HEK293 (cell line): ENCODE measurements around the gene FOXO4.

Experiments used
- HOXC10 ChIP-seq: sonication (generic); formaldehyde crosslinking; IDR thresholded peaks from 2 replicates; pipeline ENCODE4 v1.8.1; 2023; ENCODE audit warnings: mild to moderate bottlenecking, missing genetic modification reagents
- KLF8 ChIP-seq: fragments of 450-650 bp; formaldehyde crosslinking; IDR thresholded peaks from 2 replicates; pipeline ENCODE4 v1.5.1; 2016; ENCODE audit warnings: missing biosample characterization, missing genetic modification characterization
- SCRT1 ChIP-seq: fragments of 450-650 bp; formaldehyde crosslinking; IDR thresholded peaks from 2 replicates; pipeline ENCODE4 v1.5.1; 2016; ENCODE audit warnings: missing biosample characterization, missing genetic modification characterization, borderline replicate concordance
- ZBTB20 ChIP-seq: fragments of 450-650 bp; formaldehyde crosslinking; IDR thresholded peaks from 2 replicates; pipeline ENCODE4 v1.5.1; 2016; ENCODE audit warnings: missing biosample characterization, missing genetic modification characterization
- ZBTB48 ChIP-seq: fragments of 450-650 bp; formaldehyde crosslinking; IDR thresholded peaks from 2 replicates; pipeline ENCODE4 v1.5.1; 2016; ENCODE audit warnings: missing biosample characterization, missing genetic modification characterization
- ZBTB8A ChIP-seq: fragments of 450-650 bp; formaldehyde crosslinking; IDR thresholded peaks from 2 replicates; pipeline ENCODE4 v1.5.1; 2016; ENCODE audit warnings: missing biosample characterization, missing genetic modification characterization
- ZNF157 ChIP-seq: fragments of 450-650 bp; formaldehyde crosslinking; IDR thresholded peaks from 2 replicates; pipeline ENCODE4 v1.5.1; 2016; ENCODE audit warnings: missing biosample characterization, missing genetic modification characterization
- ZNF221 ChIP-seq: fragments of 450-650 bp; formaldehyde crosslinking; IDR thresholded peaks from 2 replicates; pipeline ENCODE4 v1.5.1; 2017; ENCODE audit warnings: missing biosample characterization, missing genetic modification characterization, borderline replicate concordance
- ZNF274 ChIP-seq, 2 experiments: fragments of 200-500 bp in 1 of 2; fragments of 450-650 bp in 1 of 2; sonication (Bioruptor generic) in 1 of 2; formaldehyde crosslinking in 1 of 2; IDR thresholded peaks; 2 replicates each; pipeline versions ENCODE4 v1.5.1 to v1.6.1; 2014 to 2016; ENCODE audit warnings: borderline replicate concordance in 1 of 2, inconsistent platforms in 1 of 2, low read length in 1 of 2, missing biosample characterization in 1 of 2, missing genetic modification characterization in 1 of 2
- ZNF341 ChIP-seq: fragments of 450-650 bp; formaldehyde crosslinking; IDR thresholded peaks from 2 replicates; pipeline ENCODE4; 2016; ENCODE audit warnings: low read depth, missing biosample characterization, missing genetic modification characterization
- ZNF426 ChIP-seq: fragments of 450-650 bp; formaldehyde crosslinking; IDR thresholded peaks from 2 replicates; pipeline ENCODE4 v1.5.1; 2017; ENCODE audit warnings: missing biosample characterization, missing genetic modification characterization, mild to moderate bottlenecking, inconsistent platforms, moderate library complexity
- ZNF48 ChIP-seq: fragments of 450-650 bp; formaldehyde crosslinking; IDR thresholded peaks from 2 replicates; pipeline ENCODE4 v1.5.1; 2016; ENCODE audit warnings: missing biosample characterization, missing genetic modification characterization
- ZNF501 ChIP-seq: fragments of 450-650 bp; formaldehyde crosslinking; IDR thresholded peaks from 2 replicates; pipeline ENCODE4 v1.5.1; 2016; ENCODE audit warnings: missing biosample characterization, missing genetic modification characterization
- ZNF549 ChIP-seq: fragments of 450-650 bp; IDR thresholded peaks from 2 replicates; pipeline ENCODE4 v1.5.1; 2018; ENCODE audit warnings: missing biosample characterization, missing genetic modification characterization, mild to moderate bottlenecking, inconsistent platforms, moderate library complexity
- ZNF561 ChIP-seq: fragments of 450-650 bp; IDR thresholded peaks from 2 replicates; pipeline ENCODE4 v1.5.1; 2018; ENCODE audit warnings: missing biosample characterization, missing genetic modification characterization, borderline replicate concordance
- ZNF571 ChIP-seq: fragments of 450-650 bp; formaldehyde crosslinking; IDR thresholded peaks from 2 replicates; pipeline ENCODE4 v1.5.0; 2017; ENCODE audit warnings: missing biosample characterization, missing genetic modification characterization
- ZNF585B ChIP-seq: fragments of 450-650 bp; formaldehyde crosslinking; IDR thresholded peaks from 2 replicates; pipeline ENCODE4 v1.5.1; 2016; ENCODE audit warnings: missing biosample characterization, missing genetic modification characterization
- ZNF747 ChIP-seq: fragments of 450-650 bp; formaldehyde crosslinking; IDR thresholded peaks from 2 replicates; pipeline ENCODE4 v1.5.1; 2016; ENCODE audit warnings: missing biosample characterization, missing genetic modification characterization
- ZNF76 ChIP-seq: fragments of 450-650 bp; formaldehyde crosslinking; IDR thresholded peaks from 2 replicates; pipeline ENCODE4; 2016; ENCODE audit warnings: low read depth, missing biosample characterization, missing genetic modification characterization, borderline replicate concordance
- ZNF843 ChIP-seq: fragments of 450-650 bp; formaldehyde crosslinking; IDR thresholded peaks from 2 replicates; pipeline ENCODE4 v1.5.1; 2016; ENCODE audit warnings: missing biosample characterization, missing genetic modification characterization
- ZSCAN30 ChIP-seq: fragments of 450-650 bp; IDR thresholded peaks from 2 replicates; pipeline ENCODE4 v1.5.1; 2018; ENCODE audit warnings: missing biosample characterization, mild to moderate bottlenecking, missing genetic modification characterization, moderate library complexity
- TF ChIP-seq, protein P1 (sequence below): fragments of 450-650 bp; formaldehyde crosslinking; IDR thresholded peaks from 2 replicates; pipeline ENCODE4 v1.5.1; 2017; ENCODE audit warnings: missing biosample characterization, missing genetic modification characterization
- TF ChIP-seq, protein P2 (sequence below): fragments of 450-650 bp; formaldehyde crosslinking; IDR thresholded peaks from 2 replicates; pipeline ENCODE4 v1.5.1; 2016; ENCODE audit warnings: missing biosample characterization, missing genetic modification characterization
- TF ChIP-seq, protein P3 (sequence below): fragments of 450-650 bp; formaldehyde crosslinking; IDR thresholded peaks from 2 replicates; pipeline ENCODE4 v1.5.1; 2016; ENCODE audit warnings: missing biosample characterization, missing genetic modification characterization
- TF ChIP-seq, protein P4 (sequence below): fragments of 450-650 bp; formaldehyde crosslinking; IDR thresholded peaks from 2 replicates; pipeline ENCODE4 v1.5.1; 2017; ENCODE audit warnings: missing biosample characterization, missing genetic modification characterization
- TF ChIP-seq, protein P5 (sequence below): fragments of 450-650 bp; formaldehyde crosslinking; IDR thresholded peaks from 2 replicates; pipeline ENCODE4 v1.5.1; 2017; ENCODE audit warnings: missing biosample characterization, mild to moderate bottlenecking, missing genetic modification characterization, moderate library complexity
- TF ChIP-seq, protein P6 (sequence below): fragments of 450-650 bp; formaldehyde crosslinking; IDR thresholded peaks from 2 replicates; pipeline ENCODE4 v1.5.1; 2016; ENCODE audit warnings: missing biosample characterization, missing genetic modification characterization
- TF ChIP-seq, protein P7 (sequence below): fragments of 450-650 bp; formaldehyde crosslinking; IDR thresholded peaks from 2 replicates; pipeline ENCODE4 v1.5.1; 2016; ENCODE audit warnings: missing biosample characterization, missing genetic modification characterization

Gene FOXO4

DNA sequence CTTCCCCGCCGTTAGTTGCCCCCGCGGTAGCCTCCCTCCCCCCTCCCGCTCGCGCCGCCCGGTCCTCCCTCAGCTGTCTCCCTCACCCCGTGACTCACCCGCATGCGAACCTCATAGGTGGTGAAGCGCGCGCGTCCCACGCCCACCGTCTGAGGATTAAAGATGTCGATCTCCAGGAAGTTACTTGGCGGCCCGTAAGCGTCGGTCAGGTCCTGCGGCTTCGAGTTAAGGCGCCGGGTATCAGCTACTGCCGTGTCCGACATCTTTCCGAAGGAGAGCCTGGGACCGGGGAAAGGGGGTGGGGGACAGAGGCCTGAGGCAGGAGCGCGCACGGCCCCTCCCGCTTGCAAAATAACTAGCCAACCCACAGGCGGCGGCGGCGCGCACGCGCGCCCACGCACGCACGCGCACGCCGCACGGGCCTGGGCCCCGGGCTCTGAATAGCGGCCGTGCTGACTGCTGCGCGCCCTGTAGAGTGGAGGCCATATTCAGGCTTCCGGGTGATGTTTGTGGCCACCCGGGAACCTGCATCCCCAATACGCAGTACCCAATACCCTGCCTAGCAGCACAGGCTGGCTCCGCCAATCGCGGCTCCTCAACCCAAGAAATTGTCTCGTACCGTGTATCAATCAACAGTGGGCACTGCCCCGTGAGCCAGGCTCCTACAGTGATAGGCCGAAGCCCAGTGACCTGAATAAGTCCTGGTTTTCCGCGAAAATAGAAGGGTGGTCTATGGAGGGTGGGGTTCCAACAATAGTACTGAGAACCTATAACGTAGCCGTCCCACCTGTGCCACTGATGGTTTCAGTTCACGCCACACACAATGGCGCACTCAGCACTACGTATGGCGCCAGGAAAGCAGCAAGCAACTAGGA, 27.4 kb upstream of the FOXO4 start, which contains the start of gene SNX12 (continued):
- TF ChIP-seq ZNF76 (tag by site-specific recombination) (peak; percentile 66; the same call in 1 of the 2 replicates), ZNF48 (tag by site-specific recombination) (no peak), ZBTB48 (0 out of 2 replicates have a peak, but pooled peaks have one; percentile 9), HOXC10 (0 out of 2 replicates have a peak, but pooled peaks have one; percentile 27), ZNF341 (tag by site-specific recombination) (peak; percentile 60), ZNF157 (tag by site-specific recombination) (no peak), KLF8 (tag by site-specific recombination) (peak; percentile 79), ZNF426 (tag by site-specific recombination) (no peak), SCRT1 (tag by site-specific recombination) (no peak; the same call in 1 of the 2 replicates), ZNF585B (tag by site-specific recombination) (no peak), ZNF561 (tag by site-specific recombination) (peak; percentile 79; the same call in 1 of the 2 replicates), ZSCAN30 (tag by site-specific recombination) (peak; percentile 88), ZNF843 (no peak), ZBTB8A (tag by site-specific recombination) (peak; percentile 55; the same call in 1 of the 2 replicates), ZNF571 (tag by site-specific recombination) (no peak), ZNF221 (tag by site-specific recombination) (no peak), ZBTB20 (tag by site-specific recombination) (peak; percentile 100), ZNF501 (peak; percentile 61; the same call in 1 of the 2 replicates), ZNF549 (tag by site-specific recombination) (no peak), ZNF274 (IDR thresholded peaks at IDR 0.05; ENCODE audit: low read length) (no peak), ZNF274 (tag by site-specific recombination; IDR thresholded peaks at IDR 0.05; ENCODE audit: borderline replicate concordance) (no peak), ZNF747 (no peak)
- TF ChIP-seq, protein P1, sequence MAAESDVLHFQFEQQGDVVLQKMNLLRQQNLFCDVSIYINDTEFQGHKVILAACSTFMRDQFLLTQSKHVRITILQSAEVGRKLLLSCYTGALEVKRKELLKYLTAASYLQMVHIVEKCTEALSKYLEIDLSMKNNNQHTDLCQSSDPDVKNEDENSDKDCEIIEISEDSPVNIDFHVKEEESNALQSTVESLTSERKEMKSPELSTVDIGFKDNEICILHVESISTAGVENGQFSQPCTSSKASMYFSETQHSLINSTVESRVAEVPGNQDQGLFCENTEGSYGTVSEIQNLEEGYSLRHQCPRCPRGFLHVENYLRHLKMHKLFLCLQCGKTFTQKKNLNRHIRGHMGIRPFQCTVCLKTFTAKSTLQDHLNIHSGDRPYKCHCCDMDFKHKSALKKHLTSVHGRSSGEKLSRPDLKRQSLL (tag by site-specific recombination): peak; percentile 29; the same call in 1 of the 2 replicates
- TF ChIP-seq, protein P2, sequence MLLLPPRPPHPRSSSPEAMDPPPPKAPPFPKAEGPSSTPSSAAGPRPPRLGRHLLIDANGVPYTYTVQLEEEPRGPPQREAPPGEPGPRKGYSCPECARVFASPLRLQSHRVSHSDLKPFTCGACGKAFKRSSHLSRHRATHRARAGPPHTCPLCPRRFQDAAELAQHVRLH (tag by site-specific recombination): peak; percentile 60; the same call in 1 of the 2 replicates
- TF ChIP-seq, protein P3, sequence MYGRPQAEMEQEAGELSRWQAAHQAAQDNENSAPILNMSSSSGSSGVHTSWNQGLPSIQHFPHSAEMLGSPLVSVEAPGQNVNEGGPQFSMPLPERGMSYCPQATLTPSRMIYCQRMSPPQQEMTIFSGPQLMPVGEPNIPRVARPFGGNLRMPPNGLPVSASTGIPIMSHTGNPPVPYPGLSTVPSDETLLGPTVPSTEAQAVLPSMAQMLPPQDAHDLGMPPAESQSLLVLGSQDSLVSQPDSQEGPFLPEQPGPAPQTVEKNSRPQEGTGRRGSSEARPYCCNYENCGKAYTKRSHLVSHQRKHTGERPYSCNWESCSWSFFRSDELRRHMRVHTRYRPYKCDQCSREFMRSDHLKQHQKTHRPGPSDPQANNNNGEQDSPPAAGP: peak; percentile 67
- TF ChIP-seq, protein P4, sequence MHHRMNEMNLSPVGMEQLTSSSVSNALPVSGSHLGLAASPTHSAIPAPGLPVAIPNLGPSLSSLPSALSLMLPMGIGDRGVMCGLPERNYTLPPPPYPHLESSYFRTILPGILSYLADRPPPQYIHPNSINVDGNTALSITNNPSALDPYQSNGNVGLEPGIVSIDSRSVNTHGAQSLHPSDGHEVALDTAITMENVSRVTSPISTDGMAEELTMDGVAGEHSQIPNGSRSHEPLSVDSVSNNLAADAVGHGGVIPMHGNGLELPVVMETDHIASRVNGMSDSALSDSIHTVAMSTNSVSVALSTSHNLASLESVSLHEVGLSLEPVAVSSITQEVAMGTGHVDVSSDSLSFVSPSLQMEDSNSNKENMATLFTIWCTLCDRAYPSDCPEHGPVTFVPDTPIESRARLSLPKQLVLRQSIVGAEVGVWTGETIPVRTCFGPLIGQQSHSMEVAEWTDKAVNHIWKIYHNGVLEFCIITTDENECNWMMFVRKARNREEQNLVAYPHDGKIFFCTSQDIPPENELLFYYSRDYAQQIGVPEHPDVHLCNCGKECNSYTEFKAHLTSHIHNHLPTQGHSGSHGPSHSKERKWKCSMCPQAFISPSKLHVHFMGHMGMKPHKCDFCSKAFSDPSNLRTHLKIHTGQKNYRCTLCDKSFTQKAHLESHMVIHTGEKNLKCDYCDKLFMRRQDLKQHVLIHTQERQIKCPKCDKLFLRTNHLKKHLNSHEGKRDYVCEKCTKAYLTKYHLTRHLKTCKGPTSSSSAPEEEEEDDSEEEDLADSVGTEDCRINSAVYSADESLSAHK (tag by site-specific recombination): no peak
- TF ChIP-seq, protein P5, sequence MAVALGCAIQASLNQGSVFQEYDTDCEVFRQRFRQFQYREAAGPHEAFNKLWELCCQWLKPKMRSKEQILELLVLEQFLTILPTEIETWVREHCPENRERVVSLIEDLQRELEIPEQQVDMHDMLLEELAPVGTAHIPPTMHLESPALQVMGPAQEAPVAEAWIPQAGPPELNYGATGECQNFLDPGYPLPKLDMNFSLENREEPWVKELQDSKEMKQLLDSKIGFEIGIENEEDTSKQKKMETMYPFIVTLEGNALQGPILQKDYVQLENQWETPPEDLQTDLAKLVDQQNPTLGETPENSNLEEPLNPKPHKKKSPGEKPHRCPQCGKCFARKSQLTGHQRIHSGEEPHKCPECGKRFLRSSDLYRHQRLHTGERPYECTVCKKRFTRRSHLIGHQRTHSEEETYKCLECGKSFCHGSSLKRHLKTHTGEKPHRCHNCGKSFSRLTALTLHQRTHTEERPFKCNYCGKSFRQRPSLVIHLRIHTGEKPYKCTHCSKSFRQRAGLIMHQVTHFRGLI (tag by site-specific recombination): no peak
- TF ChIP-seq, protein P6, sequence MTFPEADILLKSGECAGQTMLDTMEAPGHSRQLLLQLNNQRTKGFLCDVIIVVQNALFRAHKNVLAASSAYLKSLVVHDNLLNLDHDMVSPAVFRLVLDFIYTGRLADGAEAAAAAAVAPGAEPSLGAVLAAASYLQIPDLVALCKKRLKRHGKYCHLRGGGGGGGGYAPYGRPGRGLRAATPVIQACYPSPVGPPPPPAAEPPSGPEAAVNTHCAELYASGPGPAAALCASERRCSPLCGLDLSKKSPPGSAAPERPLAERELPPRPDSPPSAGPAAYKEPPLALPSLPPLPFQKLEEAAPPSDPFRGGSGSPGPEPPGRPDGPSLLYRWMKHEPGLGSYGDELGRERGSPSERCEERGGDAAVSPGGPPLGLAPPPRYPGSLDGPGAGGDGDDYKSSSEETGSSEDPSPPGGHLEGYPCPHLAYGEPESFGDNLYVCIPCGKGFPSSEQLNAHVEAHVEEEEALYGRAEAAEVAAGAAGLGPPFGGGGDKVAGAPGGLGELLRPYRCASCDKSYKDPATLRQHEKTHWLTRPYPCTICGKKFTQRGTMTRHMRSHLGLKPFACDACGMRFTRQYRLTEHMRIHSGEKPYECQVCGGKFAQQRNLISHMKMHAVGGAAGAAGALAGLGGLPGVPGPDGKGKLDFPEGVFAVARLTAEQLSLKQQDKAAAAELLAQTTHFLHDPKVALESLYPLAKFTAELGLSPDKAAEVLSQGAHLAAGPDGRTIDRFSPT (tag by site-specific recombination): peak; percentile 97
- TF ChIP-seq, protein P7, sequence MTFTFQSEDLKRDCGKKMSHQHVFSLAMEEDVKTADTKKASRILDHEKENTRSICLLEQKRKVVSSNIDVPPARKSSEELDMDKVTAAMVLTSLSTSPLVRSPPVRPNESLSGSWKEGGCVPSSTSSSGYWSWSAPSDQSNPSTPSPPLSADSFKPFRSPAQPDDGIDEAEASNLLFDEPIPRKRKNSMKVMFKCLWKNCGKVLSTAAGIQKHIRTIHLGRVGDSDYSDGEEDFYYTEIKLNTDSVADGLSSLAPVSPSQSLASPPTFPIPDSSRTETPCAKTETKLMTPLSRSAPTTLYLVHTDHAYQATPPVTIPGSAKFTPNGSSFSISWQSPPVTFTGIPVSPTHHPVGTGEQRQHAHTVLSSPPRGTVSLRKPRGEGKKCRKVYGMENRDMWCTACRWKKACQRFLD (tag by site-specific recombination): 0 out of 2 replicates have a peak, but pooled peaks have one; percentile 55
